ENCODE data around the gene ADAMTS13.
A peak's percentile ranks its signal among the peaks of the same experiment; 100 is the strongest.

The ADAMTS13 gene

GRCh38 chr9:133393399-133393798, 28.8 kb upstream of the ADAMTS13 start:
- no peak for DNase-seq

GRCh38 chr9:133394687-133395271, 27.4 kb upstream of the ADAMTS13 start:
- no peak for DNase-seq

GRCh38 chr9:133396952-133397351, 25.2 kb upstream of the ADAMTS13 start:
- no peak for DNase-seq

GRCh38 chr9:133397370-133397769, 24.8 kb upstream of the ADAMTS13 start:
- DNase-seq: no peak

- no peak for DNase-seq
Observed at GRCh38 chr9:133397895-133398294, 24.3 kb upstream of the ADAMTS13 start.

GRCh38 chr9:133400292-133400691, 21.9 kb upstream of the ADAMTS13 start:
- DNase-seq: no peak

- DNase-seq: no peak
Observed at GRCh38 chr9:133401588-133401987, 20.6 kb upstream of the ADAMTS13 start.

- no peak for DNase-seq
Observed at GRCh38 chr9:133402689-133403088, 19.5 kb upstream of the ADAMTS13 start.

- DNase-seq: peak; percentile 56
Observed at GRCh38 chr9:133403766-133404453, 18.3 kb upstream of the ADAMTS13 start.

GRCh38 chr9:133404454-133405002, 17.6 kb upstream of the ADAMTS13 start:
- DNase-seq: no peak

GRCh38 chr9:133405508-133406438, 16.4 kb upstream of the ADAMTS13 start:
- DNase-seq: no peak

- peak; percentile 79 for DNase-seq
Observed at GRCh38 chr9:133406480-133407307, 15.5 kb upstream of the ADAMTS13 start.

- no peak for DNase-seq
Observed at GRCh38 chr9:133408042-133408441, 14.1 kb upstream of the ADAMTS13 start.

- DNase-seq: no peak
Observed at GRCh38 chr9:133415170-133415569, 7.0 kb upstream of the ADAMTS13 start.

GRCh38 chr9:133417541-133418461, 4.4 kb upstream of the ADAMTS13 start, which contains the start of gene REXO4:
Gene REXO4 (minus strand): TSS chr9:133418010. CDS start chr9:133417844, 166 bp downstream.
- peak; percentile 84 for DNase-seq

GRCh38 chr9:133419005-133419404, 3.2 kb upstream of the ADAMTS13 start:
- no peak for DNase-seq

GRCh38 chr9:133420392-133420827, 1.8 kb upstream of the ADAMTS13 start:
- peak; percentile 28 for DNase-seq

- DNase-seq: no peak
Observed at GRCh38 chr9:133423216-133423615, 1.0 kb downstream of the ADAMTS13 start.

- DNase-seq: no peak
Observed at GRCh38 chr9:133424187-133424586, 2.0 kb downstream of the ADAMTS13 start.

- DNase-seq: no peak
Observed at GRCh38 chr9:133425049-133425632, 3.0 kb downstream of the ADAMTS13 start.

- no peak for DNase-seq
Observed at GRCh38 chr9:133426011-133426410, 3.8 kb downstream of the ADAMTS13 start.

Data from CD4-positive, alpha-beta T cell treated with Interleukin-4 for 4 hours (primary cell).